ENCODE measurements around the gene CCDC201.

CCDC201 gene

DNA sequence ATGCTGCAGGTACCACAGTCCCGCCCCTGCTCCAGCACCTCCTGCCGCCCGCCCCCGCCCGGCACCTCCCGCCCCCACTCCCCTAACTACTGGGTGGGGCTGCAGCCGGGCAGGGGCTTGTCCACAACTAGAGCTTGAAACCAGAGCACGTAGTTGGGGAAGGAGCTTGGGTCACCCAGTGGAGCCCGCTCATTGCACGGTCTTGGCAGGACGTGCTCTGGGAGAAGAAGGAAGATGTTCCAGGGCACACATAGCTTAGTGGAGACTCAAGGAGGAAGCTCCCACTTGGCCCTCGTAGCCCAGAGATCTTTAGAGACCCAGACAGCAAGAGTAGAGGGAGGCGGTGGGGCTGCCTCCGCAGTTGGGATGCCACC is 16.1 kb upstream of the CCDC201 start:
- Histone ChIP-seq H3K4me3 (replicated peaks; ENCODE audit: insufficient read depth, low read length) (no peak overlapping the region), H3K27ac (replicated peaks) (no peak overlapping the region), H3K27me3 (ENCODE audit: insufficient read depth, poor library complexity, severe bottlenecking) (peaks cover 26% of the 10 kb centered on the region)
- DNase-seq (ENCODE audit: low read depth in 1 of 2, low spot score in 1 of 2) = no peak
- no peak for TF ChIP-seq GABPA (IDR thresholded peaks at IDR 0.05; ENCODE audit: low read depth)

GRCh38 chr7:45888185-45888992 is 15.5 kb upstream of the CCDC201 start, which contains the start of gene IGFBP1:
TSS of gene IGFBP1 (plus strand) at chr7:45888488. CDS start at chr7:45888653, 165 bp downstream.
- Histone ChIP-seq H3K27ac (replicated peaks) (no peak within 1 kb of the TSS), H3K4me3 (replicated peaks; ENCODE audit: insufficient read depth, low read length) (no peak within 1 kb of the TSS), H3K27me3 (ENCODE audit: insufficient read depth, poor library complexity, severe bottlenecking) (peaks cover 26% of the 10 kb centered on the region)
- DNase-seq (ENCODE audit: low read depth in 1 of 2, low spot score in 1 of 2) = no peak
- TF ChIP-seq POLR2AphosphoS5 (IDR thresholded peaks at IDR 0.05; ENCODE audit: low read depth) (no peak), CTCF (IDR thresholded peaks at IDR 0.05; ENCODE audit: insufficient read depth, low read length) (no peak), SPI1 (IDR thresholded peaks at IDR 0.05; ENCODE audit: borderline replicate concordance, low read depth) (no peak), GABPA (IDR thresholded peaks at IDR 0.05; ENCODE audit: low read depth) (no peak)
- TF ChIP-seq, protein P1, sequence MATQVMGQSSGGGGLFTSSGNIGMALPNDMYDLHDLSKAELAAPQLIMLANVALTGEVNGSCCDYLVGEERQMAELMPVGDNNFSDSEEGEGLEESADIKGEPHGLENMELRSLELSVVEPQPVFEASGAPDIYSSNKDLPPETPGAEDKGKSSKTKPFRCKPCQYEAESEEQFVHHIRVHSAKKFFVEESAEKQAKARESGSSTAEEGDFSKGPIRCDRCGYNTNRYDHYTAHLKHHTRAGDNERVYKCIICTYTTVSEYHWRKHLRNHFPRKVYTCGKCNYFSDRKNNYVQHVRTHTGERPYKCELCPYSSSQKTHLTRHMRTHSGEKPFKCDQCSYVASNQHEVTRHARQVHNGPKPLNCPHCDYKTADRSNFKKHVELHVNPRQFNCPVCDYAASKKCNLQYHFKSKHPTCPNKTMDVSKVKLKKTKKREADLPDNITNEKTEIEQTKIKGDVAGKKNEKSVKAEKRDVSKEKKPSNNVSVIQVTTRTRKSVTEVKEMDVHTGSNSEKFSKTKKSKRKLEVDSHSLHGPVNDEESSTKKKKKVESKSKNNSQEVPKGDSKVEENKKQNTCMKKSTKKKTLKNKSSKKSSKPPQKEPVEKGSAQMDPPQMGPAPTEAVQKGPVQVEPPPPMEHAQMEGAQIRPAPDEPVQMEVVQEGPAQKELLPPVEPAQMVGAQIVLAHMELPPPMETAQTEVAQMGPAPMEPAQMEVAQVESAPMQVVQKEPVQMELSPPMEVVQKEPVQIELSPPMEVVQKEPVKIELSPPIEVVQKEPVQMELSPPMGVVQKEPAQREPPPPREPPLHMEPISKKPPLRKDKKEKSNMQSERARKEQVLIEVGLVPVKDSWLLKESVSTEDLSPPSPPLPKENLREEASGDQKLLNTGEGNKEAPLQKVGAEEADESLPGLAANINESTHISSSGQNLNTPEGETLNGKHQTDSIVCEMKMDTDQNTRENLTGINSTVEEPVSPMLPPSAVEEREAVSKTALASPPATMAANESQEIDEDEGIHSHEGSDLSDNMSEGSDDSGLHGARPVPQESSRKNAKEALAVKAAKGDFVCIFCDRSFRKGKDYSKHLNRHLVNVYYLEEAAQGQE (IDR thresholded peaks at IDR 0.05; ENCODE audit: insufficient replicate concordance, low read depth) = no peak

DNA sequence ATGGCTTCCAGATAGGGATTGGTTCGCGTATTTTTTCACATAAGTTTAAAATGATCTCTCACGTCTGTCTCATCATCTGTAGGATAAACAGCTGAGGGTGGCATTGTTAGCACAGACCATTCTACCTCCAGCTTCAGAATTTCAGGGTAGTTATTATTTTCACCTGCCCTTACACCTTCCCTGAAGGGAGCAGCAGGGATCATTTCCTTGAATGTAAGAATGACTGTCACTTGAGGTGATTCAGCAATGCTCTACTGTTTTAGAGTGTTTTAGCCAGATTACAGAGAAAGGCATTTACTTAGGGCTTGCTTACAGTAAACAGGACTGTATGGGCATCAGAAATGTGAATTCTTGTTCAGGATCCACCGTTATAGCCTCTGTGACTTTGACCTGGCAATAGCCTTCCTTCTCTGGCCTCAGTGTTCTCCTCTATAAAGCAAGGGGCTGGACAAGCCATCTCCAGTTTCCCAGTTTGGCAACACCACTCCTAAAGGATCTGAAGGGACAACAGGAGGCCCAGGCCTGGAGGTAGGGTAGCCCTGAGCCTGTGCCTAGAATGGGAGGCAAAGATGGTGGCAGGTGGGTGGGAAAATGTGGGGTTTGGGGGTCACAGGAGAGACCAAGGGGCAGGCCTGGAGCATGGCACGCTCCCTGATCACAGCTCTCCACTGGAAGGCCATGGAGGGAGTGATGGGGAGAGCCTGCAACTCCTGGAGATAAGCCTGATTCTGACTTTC is 14.2 kb upstream of the CCDC201 start:
- Histone ChIP-seq H3K27me3 (ENCODE audit: insufficient read depth, poor library complexity, severe bottlenecking) (peaks cover 26% of the 10 kb centered on the region), H3K27ac (replicated peaks) (no peak overlapping the region), H3K4me3 (replicated peaks; ENCODE audit: insufficient read depth, low read length) (no peak overlapping the region)
- TF ChIP-seq CTCF (IDR thresholded peaks at IDR 0.05; ENCODE audit: insufficient read depth, low read length) = no peak
- TF ChIP-seq, protein P1 (IDR thresholded peaks at IDR 0.05; ENCODE audit: insufficient replicate concordance, low read depth) = no peak
- DNase-seq (ENCODE audit: low read depth in 1 of 2, low spot score in 1 of 2) = no peak

- DNase-seq (ENCODE audit: low read depth in 1 of 2, low spot score in 1 of 2) = no peak
- H3K27me3 ChIP-seq (ENCODE audit: insufficient read depth, poor library complexity, severe bottlenecking) = peaks cover 26% of the 10 kb centered on the region
- no peak overlapping the region for H3K27ac ChIP-seq (replicated peaks)
- no peak for TF ChIP-seq SPI1 (IDR thresholded peaks at IDR 0.05; ENCODE audit: borderline replicate concordance, low read depth)
- TF ChIP-seq, protein P1 (IDR thresholded peaks at IDR 0.05; ENCODE audit: insufficient replicate concordance, low read depth) = no peak
- no peak for TF ChIP-seq GABPA (IDR thresholded peaks at IDR 0.05; ENCODE audit: low read depth)
- no peak for TF ChIP-seq POLR2AphosphoS5 (IDR thresholded peaks at IDR 0.05; ENCODE audit: low read depth)
- no peak for TF ChIP-seq CTCF (IDR thresholded peaks at IDR 0.05; ENCODE audit: insufficient read depth, low read length)
- H3K4me3 ChIP-seq (replicated peaks; ENCODE audit: insufficient read depth, low read length) = no peak overlapping the region
These were observed 12.5 kb upstream of the CCDC201 start for GRCh38 chr7:45885264-45885882.
